NCI-H146 (cell line): ENCODE results near the gene RXFP1.

Experiments
- DNase-seq: peaks from one replicate; lab custom pipeline; 2025; lab: John Stamatoyannopoulos, UW

Gene RXFP1

GRCh38 chr4:158521484-158522088, at the start of gene RXFP1:
Gene RXFP1 (plus strand): TSS chr4:158521882. CDS start chr4:158521977, 95 bp downstream.
- DNase-seq, result no peak

- DNase-seq, result no peak
These were observed 39.9 kb upstream of the RXFP1 start for GRCh38 chr4:158481811-158482210.

GRCh38 chr4:158484173-158484885, 37.4 kb upstream of the RXFP1 start:
- DNase-seq, result no peak

GRCh38 chr4:158490629-158491028, 31.1 kb upstream of the RXFP1 start:
- DNase-seq, result no peak

- no peak for DNase-seq
These were observed 29.3 kb upstream of the RXFP1 start for GRCh38 chr4:158492391-158492790.

GRCh38 chr4:158496030-158496741, 25.5 kb upstream of the RXFP1 start:
- DNase-seq, result no peak

- DNase-seq, result no peak
These were observed 21.6 kb upstream of the RXFP1 start for GRCh38 chr4:158500054-158500453.

- DNase-seq, result no peak
These were observed 8.4 kb upstream of the RXFP1 start for GRCh38 chr4:158513256-158513655.

GRCh38 chr4:158519226-158519625, 2.5 kb upstream of the RXFP1 start:
- no peak for DNase-seq

GRCh38 chr4:158523990-158524535, 2.4 kb downstream of the RXFP1 start:
- no peak for DNase-seq

GRCh38 chr4:158527516-158527915, 5.8 kb downstream of the RXFP1 start:
- DNase-seq, result no peak

- no peak for DNase-seq
These were observed 7.8 kb downstream of the RXFP1 start for GRCh38 chr4:158529505-158529904.

- DNase-seq, result no peak
These were observed 8.7 kb downstream of the RXFP1 start for GRCh38 chr4:158530381-158530780.

- DNase-seq, result no peak
These were observed 9.2 kb downstream of the RXFP1 start for GRCh38 chr4:158530898-158531297.

- no peak for DNase-seq
These were observed 11.0 kb downstream of the RXFP1 start for GRCh38 chr4:158532556-158533231.

- no peak for DNase-seq
These were observed 13.0 kb downstream of the RXFP1 start for GRCh38 chr4:158534727-158535126.

- no peak for DNase-seq
These were observed 13.5 kb downstream of the RXFP1 start for GRCh38 chr4:158535130-158535614.

GRCh38 chr4:158536833-158537232, 15.2 kb downstream of the RXFP1 start:
- DNase-seq, result no peak

- DNase-seq, result no peak
These were observed 16.5 kb downstream of the RXFP1 start for GRCh38 chr4:158538176-158538575.

- DNase-seq, result no peak
These were observed 17.2 kb downstream of the RXFP1 start for GRCh38 chr4:158538911-158539310.

- DNase-seq, result no peak
These were observed 18.6 kb downstream of the RXFP1 start for GRCh38 chr4:158540125-158540907.
